Measurements from ENCODE around the gene FBXL13. TPM values are rescaled to one million over a fixed set of nuclear protein-coding genes. Genes with fewer than 3 reads are reported as not detected.
"Not testable (repeated sequence)": the region's sequence is repeated elsewhere in the genome, so short reads cannot be mapped to it uniquely, and the experiment has no call there.

The FBXL13 gene
- total RNA-seq, 1 donor from 2014 or later, result 0.67 TPM

- DNase-seq (ENCODE audit: low read depth), result no peak
These were observed 251.0 kb downstream of the FBXL13 start for GRCh38 chr7:102823390-102824119.

GRCh38 chr7:102821994-102822747 lies 252.4 kb downstream of the FBXL13 start:
- DNase-seq (ENCODE audit: low read depth), result no peak

- DNase-seq (ENCODE audit: low read depth), result no peak
These were observed 255.4 kb downstream of the FBXL13 start for GRCh38 chr7:102819151-102819550.

GRCh38 chr7:102817616-102818573 lies 256.7 kb downstream of the FBXL13 start:
- DNase-seq (ENCODE audit: low read depth), result no peak

- no peak for DNase-seq (ENCODE audit: low read depth)
These were observed 260.5 kb downstream of the FBXL13 start for GRCh38 chr7:102814025-102814471.

- DNase-seq (ENCODE audit: low read depth), result no peak
These were observed 261.2 kb downstream of the FBXL13 start for GRCh38 chr7:102813191-102814024.

- no peak for DNase-seq (ENCODE audit: low read depth)
These were observed 262.5 kb downstream of the FBXL13 start for GRCh38 chr7:102811942-102812678.

GRCh38 chr7:102810916-102811315 lies 263.7 kb downstream of the FBXL13 start:
- peak; percentile 23 for DNase-seq (ENCODE audit: low read depth)

GRCh38 chr7:102806613-102807012 lies 268.0 kb downstream of the FBXL13 start:
- no peak for DNase-seq (ENCODE audit: low read depth)

- DNase-seq (ENCODE audit: low read depth), result not testable (repeated sequence)
These were observed 278.5 kb downstream of the FBXL13 start for GRCh38 chr7:102795987-102796595.

GRCh38 chr7:102794567-102794966 lies 280.0 kb downstream of the FBXL13 start:
- not testable (repeated sequence) for DNase-seq (ENCODE audit: low read depth)

GRCh38 chr7:102791831-102792230 lies 282.8 kb downstream of the FBXL13 start:
- DNase-seq (ENCODE audit: low read depth), result not testable (repeated sequence)

GRCh38 chr7:102791367-102791766 lies 283.2 kb downstream of the FBXL13 start:
- not testable (repeated sequence) for DNase-seq (ENCODE audit: low read depth)

GRCh38 chr7:102790364-102791100 lies 284.1 kb downstream of the FBXL13 start:
- not testable (repeated sequence) for DNase-seq (ENCODE audit: low read depth)

- not testable (repeated sequence) for DNase-seq (ENCODE audit: low read depth)
These were observed 285.8 kb downstream of the FBXL13 start for GRCh38 chr7:102788770-102789169.

- DNase-seq (ENCODE audit: low read depth), result not testable (repeated sequence)
These were observed 293.7 kb downstream of the FBXL13 start for GRCh38 chr7:102780926-102781325.

- DNase-seq (ENCODE audit: low read depth), result not testable (repeated sequence)
These were observed 295.9 kb downstream of the FBXL13 start for GRCh38 chr7:102778663-102779062.

GRCh38 chr7:102776217-102776616 lies 298.4 kb downstream of the FBXL13 start:
- DNase-seq (ENCODE audit: low read depth), result not testable (repeated sequence)

Data from myocyte (in vitro differentiated cells).